DND-41 (cell line): Measurements from ENCODE around the gene TNIK.

Source experiments
- EZH2 ChIP-seq: IDR thresholded peaks from 3 replicates; pipeline ENCODE4 v1.6.1; 2012; ENCODE audit warnings: borderline replicate concordance, low read depth, mild to moderate bottlenecking, moderate library complexity, low read length, inconsistent platforms; ENCODE audit not compliant: severe bottlenecking
- TF ChIP-seq, protein P1 (sequence below): IDR thresholded peaks from 2 replicates; pipeline ENCODE4 v1.5.1; 2012; ENCODE audit warnings: borderline replicate concordance, low read length, moderate library complexity, mild to moderate bottlenecking; ENCODE audit not compliant: poor library complexity, severe bottlenecking; ENCODE audit errors: extremely low read depth

DNA sequence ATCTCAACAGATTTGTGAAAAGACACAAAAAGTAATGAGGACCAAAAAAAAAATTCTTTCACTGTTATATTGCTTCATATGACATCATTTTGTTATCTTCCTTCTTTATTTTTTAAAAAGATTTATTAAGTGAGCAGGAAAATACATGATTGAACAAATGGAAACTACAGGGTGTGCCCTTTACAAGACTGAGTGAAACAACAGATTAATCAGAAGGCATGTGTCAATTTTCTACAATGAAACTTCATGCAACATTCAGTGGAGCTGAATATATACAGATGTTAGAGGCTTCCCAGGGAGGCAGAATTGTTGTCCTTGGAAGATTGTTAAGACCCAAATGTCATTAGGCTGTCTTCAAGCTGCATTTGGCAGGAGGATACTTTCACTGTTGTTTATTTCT is 405.3 kb downstream of the TNIK start:
- TF ChIP-seq, protein P1, sequence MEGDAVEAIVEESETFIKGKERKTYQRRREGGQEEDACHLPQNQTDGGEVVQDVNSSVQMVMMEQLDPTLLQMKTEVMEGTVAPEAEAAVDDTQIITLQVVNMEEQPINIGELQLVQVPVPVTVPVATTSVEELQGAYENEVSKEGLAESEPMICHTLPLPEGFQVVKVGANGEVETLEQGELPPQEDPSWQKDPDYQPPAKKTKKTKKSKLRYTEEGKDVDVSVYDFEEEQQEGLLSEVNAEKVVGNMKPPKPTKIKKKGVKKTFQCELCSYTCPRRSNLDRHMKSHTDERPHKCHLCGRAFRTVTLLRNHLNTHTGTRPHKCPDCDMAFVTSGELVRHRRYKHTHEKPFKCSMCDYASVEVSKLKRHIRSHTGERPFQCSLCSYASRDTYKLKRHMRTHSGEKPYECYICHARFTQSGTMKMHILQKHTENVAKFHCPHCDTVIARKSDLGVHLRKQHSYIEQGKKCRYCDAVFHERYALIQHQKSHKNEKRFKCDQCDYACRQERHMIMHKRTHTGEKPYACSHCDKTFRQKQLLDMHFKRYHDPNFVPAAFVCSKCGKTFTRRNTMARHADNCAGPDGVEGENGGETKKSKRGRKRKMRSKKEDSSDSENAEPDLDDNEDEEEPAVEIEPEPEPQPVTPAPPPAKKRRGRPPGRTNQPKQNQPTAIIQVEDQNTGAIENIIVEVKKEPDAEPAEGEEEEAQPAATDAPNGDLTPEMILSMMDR, result no peak
- no peak for TF ChIP-seq EZH2
